Measurements from ENCODE around the gene C1QTNF1.

- TF ChIP-seq CTCF (conservative IDR thresholded peaks at IDR 0.05; ENCODE audit: low read length) (no peak), EZH2phosphoT487 (IDR thresholded peaks at IDR 0.05; ENCODE audit: borderline replicate concordance, low read depth, low read length) (no peak)
Observed at GRCh38 chr17:79027274-79027924, 3.4 kb downstream of the C1QTNF1 start.
